ENCODE results near the gene SERPINE2.
"Not testable (repeated sequence)": the region's sequence is repeated elsewhere in the genome, so short reads cannot be mapped to it uniquely, and the experiment has no call there.

Gene SERPINE2

DNA sequence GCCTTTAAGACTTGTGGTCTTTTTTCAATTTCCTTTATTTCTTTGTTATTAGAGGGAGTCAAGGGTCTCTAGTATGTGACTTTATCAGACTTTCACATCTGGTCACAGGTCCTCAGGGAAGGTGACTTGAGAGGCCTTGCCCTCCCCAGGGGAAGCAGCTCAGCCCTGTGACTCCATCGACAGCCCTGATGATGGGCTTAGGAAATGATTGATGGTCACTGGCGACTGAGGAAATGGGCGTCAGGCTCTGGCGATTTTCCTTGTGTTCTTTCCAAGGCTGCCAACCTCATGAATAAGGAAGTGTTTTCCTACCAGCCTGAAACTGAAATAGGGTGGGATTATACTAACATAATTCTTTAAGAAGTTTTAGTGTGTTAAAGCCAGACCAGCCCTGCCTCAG is 21.1 kb downstream of the SERPINE2 start:
- TF ChIP-seq, protein P1, sequence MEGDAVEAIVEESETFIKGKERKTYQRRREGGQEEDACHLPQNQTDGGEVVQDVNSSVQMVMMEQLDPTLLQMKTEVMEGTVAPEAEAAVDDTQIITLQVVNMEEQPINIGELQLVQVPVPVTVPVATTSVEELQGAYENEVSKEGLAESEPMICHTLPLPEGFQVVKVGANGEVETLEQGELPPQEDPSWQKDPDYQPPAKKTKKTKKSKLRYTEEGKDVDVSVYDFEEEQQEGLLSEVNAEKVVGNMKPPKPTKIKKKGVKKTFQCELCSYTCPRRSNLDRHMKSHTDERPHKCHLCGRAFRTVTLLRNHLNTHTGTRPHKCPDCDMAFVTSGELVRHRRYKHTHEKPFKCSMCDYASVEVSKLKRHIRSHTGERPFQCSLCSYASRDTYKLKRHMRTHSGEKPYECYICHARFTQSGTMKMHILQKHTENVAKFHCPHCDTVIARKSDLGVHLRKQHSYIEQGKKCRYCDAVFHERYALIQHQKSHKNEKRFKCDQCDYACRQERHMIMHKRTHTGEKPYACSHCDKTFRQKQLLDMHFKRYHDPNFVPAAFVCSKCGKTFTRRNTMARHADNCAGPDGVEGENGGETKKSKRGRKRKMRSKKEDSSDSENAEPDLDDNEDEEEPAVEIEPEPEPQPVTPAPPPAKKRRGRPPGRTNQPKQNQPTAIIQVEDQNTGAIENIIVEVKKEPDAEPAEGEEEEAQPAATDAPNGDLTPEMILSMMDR (IDR thresholded peaks at IDR 0.05; ENCODE audit: low read depth, low read length), result no peak
- no peak for DNase-seq (ENCODE audit: extremely low read depth, low read depth)

DNA sequence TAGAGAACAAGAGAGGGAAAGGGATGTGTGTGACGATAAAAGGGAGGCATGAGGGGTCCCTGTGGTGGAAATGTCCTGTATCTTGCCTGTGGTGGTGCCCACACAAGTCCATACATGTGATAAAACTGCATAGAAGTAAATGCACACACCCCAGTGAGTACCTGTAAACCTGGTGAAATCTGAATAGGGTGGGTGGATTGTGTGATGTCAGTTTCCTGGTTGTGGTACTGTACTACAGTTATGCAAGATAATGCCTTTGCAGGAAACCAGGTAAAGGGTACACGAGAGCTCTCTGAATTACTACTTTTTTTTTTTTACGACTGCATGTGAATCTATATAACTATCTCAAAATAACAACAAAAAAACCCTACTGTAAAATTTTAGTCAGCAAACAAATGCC is 22.1 kb downstream of the SERPINE2 start:
- no peak for DNase-seq (ENCODE audit: extremely low read depth, low read depth)
- TF ChIP-seq, protein P1 (IDR thresholded peaks at IDR 0.05; ENCODE audit: low read depth, low read length), result no peak

DNA sequence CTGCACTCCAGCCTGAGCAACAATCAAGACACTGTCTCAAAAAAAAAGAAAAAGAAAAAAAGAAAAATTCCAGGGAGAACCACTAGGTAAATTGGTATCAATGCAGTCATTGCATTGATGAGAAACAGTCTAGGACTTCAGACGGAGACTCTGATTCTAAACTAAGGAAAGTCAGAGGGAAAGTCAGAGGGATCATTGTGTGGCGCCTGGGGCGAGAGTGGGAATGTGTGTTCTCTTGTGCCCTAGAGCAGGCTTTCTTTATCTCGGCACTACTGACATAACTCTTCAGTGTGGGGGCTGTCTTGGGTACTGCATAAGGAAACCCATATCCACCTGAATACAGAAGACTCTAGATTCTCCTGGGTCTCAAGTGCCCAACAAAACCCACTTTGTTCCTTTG is 24.8 kb downstream of the SERPINE2 start:
- DNase-seq (ENCODE audit: extremely low read depth, low read depth), result no peak
- TF ChIP-seq, protein P1 (IDR thresholded peaks at IDR 0.05; ENCODE audit: low read depth, low read length), result no peak

DNA sequence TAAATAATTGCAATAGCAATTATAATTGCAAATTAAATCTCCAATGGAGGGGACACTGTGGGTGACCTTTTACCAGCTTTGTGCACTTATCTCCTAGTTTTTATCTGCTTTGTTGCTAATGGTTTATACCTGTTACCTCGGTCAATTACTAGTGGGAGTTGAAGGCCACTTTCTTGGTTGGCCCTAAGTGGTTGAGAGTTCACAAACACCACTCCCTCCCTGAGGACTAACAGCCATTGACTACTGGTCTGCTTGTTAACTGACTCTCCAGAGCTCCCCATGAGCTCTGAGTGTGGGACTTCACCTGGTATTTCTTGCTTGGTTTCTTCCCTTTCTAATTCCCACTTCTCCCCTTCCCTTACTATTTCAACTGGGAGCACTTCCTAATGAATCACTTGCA is 27.2 kb downstream of the SERPINE2 start:
- TF ChIP-seq, protein P1 (IDR thresholded peaks at IDR 0.05; ENCODE audit: low read depth, low read length), result no peak
- no peak for DNase-seq (ENCODE audit: extremely low read depth, low read depth)

DNA sequence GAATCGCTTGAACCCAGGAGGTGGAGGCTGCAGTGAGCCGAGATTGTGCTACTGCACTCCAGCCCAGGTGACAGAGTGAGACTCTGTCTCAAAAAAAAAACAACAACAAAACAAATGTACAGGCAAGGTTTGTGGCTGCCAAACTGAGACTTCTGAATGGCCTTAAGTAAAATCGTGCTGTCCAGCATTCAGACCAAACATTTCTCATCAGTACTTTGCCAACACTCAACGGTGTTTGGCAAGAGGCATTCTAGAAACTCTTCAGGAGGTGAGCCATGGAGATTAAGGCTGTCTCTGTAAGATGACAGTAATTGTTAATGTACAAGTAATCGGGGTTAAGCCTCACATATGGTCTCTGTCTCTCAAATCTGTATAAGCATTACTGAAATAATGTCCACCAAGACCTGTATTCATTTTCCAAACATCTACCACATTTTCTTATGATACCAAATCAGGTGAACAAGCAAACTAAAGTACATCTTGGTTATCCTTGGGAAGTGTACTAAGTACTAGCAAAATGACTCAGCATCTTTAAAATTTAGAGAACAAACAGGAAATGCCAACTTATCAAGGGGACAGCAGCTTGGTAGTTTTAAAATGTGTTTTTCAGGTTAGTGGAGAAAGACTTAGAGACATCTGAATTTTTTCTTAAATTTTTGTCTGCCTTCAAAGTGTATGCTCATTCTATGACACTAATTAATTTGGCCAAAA is 29.3 kb downstream of the SERPINE2 start:
- TF ChIP-seq, protein P1 (IDR thresholded peaks at IDR 0.05; ENCODE audit: low read depth, low read length), result no peak
- no peak for DNase-seq (ENCODE audit: extremely low read depth, low read depth)

DNA sequence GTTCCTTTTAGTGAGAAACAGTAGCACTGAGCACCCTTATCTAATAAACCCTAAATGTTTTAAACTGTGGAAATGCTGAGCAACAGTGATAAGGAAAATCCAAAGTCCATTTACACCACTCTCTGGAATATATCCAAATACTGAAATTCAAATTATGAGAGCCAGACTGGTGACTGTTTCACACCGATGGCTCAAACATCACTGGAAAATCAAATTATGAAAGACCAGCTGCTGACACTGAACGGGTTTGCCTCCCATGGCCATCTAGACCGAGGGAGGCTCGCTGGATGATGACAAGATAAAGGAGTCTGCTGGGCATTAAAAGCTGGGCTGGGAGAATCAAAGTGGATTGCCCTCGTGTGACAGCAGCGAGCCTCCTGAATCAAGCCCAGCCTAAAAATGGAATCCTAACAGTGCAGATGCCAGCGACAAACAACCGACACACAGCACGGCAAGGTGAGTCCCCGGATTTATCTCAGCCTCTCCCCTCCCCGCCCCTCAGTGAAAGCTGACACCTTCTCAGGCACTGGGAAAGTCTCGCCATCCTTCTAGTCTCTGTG is 30.3 kb downstream of the SERPINE2 start:
- TF ChIP-seq, protein P1 (IDR thresholded peaks at IDR 0.05; ENCODE audit: low read depth, low read length), result no peak
- DNase-seq (ENCODE audit: extremely low read depth, low read depth), result no peak

DNA sequence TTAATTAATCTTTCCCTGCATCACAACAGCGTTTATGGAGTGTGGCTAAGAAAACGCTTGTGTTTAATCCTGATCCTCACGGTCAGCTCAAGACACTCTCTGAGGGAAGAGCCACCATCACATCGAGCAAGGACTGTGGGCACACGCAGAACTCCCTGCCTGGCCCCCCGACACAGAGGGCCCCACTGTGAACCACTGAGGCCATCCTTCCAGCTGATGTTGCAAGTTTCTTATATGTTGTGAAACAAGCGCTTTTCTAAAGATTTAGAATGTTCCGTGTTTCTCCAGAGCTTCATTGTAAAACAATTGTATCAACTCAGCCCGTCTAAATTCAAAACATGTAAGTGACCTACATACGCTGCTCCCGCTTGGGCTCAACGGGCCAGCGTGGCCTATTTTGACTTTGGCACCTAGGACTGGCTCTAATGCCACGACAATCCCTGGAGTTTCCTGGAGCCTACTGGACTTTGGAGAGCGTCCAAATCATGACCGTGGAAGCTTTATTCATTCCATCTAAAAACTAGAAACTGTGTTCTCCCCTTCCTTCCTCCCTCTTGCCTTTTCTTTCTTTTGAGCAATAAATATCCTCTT is 34.9 kb downstream of the SERPINE2 start:
- no peak for DNase-seq (ENCODE audit: extremely low read depth, low read depth)
- TF ChIP-seq, protein P1 (IDR thresholded peaks at IDR 0.05; ENCODE audit: low read depth, low read length), result no peak

DNA sequence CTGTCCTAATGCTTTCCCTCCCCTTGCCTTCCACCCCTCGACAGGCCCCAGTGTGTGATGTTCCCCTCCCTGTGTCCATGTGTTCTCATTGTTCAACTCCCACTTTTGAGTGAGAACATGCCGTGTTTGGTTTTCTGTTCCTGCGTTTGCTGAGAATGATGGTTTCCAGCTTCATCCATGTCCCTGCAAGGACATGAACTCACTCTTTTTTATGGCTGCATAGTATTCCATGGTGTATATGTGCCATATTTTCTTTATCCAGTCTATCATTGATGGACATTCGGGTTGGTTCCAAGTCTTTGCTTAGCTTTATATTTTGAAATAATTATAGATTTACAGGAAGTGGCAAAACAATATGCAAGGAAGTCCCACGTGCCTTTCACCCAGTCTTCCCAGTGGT is 38.4 kb downstream of the SERPINE2 start:
- DNase-seq (ENCODE audit: extremely low read depth, low read depth), result not testable (repeated sequence)
